K562 (cell line): Measurements from ENCODE around the gene ZNF467. TPM values are rescaled to one million over a fixed set of nuclear protein-coding genes. Genes with fewer than 3 reads are reported as not detected.

Experiments used
- ARID1B ChIP-seq: fragments of 450-650 bp; IDR thresholded peaks from 2 replicates; pipeline ENCODE4 v1.6.1; 2016; ENCODE audit warnings: antibody characterized with exemption, mild to moderate bottlenecking, inconsistent platforms
- ATF1 ChIP-seq, 2 experiments: fragments of 450-650 bp in 1 of 2; IDR thresholded peaks; 2 replicates each; pipeline ENCODE4 v1.6.1; 2016; ENCODE audit warnings: missing compliant biosample characterization in 1 of 2, missing genetic modification characterization in 1 of 2
- MYNN ChIP-seq, 2 experiments: sonication (generic); formaldehyde crosslinking in 1 of 2; IDR thresholded peaks; 2 replicates each; pipeline versions ENCODE4 v1.5.0 to v1.6.1; 2016 to 2020; ENCODE audit warnings: antibody characterized with exemption in 1 of 2, missing genetic modification reagents in 1 of 2
- NR2C1 ChIP-seq, 2 experiments: fragments of 450-650 bp; IDR thresholded peaks; 2 replicates each; pipeline ENCODE4 v1.6.1; 2017; ENCODE audit warnings: mild to moderate bottlenecking in 2 of 2, antibody characterized with exemption in 1 of 2, inconsistent platforms in 1 of 2, missing compliant biosample characterization in 1 of 2, missing genetic modification characterization in 1 of 2
- ZNF384 ChIP-seq: IDR thresholded peaks from 2 replicates; pipeline ENCODE4 v1.6.1; 2012; ENCODE audit warnings: low read depth, low read length, improper control_type of control experiment
- polyA plus RNA-seq, 8 experiments: library from polyadenylated mRNA; depleted of rRNA in 4 of 8; stranded (reverse) in 5 of 8; unstranded in 3 of 8; fragments of >200 nt; fragmentation: Nextera tagmentation in 2 of 8; fragmentation: Illumina TruSeq in 1 of 8; extraction: Ambion mirVana in 2 of 8; extraction: Trizol in 1 of 8; gene quantifications; 2 replicates each; pipeline versions ENCODE4 v1.2.1 to v1.2.3, GENCODE V29; 2011 to 2014; ENCODE audit warnings: inconsistent platforms in 1 of 8, missing spikeins in 1 of 8
- total RNA-seq, 7 experiments: library from RNA; depleted of rRNA in 6 of 7; stranded (reverse); fragments of >200 nt in 6 of 7; fragmentation: Illumina TruSeq in 2 of 7; extraction: Trizol in 2 of 7; gene quantifications; 2 replicates each; pipeline versions ENCODE4 v1.2.1 to v1.2.3, GENCODE V29; 2011 to 2021; ENCODE audit warnings: low replicate concordance in 1 of 7
- TF ChIP-seq, protein P1 (sequence below): fragments of 450-650 bp; IDR thresholded peaks from 2 replicates; pipeline ENCODE4 v1.6.1; 2016; ENCODE audit warnings: borderline replicate concordance

ZNF467 gene
- total and polyA plus RNA-seq, 9 of the 15 experiments (the other 6 are each of a cell fraction or from before 2014, with no cell fraction given), result 0.32 to 14.2 (median 1.7) TPM

DNA sequence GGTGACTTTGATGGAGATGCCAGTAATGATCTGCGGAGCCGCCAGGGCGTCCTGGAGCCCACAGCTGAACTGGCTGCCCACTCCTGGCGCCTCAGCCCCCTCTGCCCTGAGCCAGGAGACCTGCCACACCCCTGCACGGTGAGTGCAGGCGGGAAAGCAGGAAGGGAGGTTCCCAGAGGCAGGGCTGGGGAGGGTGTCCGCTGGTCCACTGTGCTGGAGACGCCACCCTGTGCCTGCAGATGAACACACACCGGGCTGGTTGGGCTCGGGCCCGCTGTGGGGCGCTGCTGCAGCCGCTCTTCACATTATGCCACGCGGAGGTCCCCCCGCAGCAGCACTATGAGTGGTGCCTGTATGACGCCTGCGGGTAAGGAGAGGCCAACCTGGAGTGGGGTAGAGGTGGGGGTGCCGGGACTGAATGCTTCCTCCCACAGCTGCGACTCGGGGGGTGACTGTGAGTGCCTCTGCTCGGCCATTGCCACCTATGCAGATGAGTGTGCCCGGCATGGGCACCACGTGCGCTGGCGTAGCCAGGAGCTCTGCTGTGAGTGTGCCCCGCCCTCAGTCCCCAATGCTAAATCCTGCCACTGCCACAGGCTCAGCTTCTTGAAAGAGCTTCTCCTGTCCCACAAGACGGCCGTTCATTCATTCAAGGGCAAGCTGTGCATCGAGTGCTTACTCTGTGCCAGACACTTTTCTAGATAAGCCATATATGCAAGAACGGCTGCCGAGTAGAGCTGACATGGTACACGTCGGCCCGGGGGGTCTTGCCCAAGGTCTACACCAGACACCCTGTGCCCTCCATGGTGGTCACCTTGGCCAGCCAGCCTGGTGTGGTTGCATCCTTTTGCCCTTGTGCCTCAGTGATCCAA is 14.3 kb upstream of the ZNF467 start (continued):
- TF ChIP-seq, protein P1, sequence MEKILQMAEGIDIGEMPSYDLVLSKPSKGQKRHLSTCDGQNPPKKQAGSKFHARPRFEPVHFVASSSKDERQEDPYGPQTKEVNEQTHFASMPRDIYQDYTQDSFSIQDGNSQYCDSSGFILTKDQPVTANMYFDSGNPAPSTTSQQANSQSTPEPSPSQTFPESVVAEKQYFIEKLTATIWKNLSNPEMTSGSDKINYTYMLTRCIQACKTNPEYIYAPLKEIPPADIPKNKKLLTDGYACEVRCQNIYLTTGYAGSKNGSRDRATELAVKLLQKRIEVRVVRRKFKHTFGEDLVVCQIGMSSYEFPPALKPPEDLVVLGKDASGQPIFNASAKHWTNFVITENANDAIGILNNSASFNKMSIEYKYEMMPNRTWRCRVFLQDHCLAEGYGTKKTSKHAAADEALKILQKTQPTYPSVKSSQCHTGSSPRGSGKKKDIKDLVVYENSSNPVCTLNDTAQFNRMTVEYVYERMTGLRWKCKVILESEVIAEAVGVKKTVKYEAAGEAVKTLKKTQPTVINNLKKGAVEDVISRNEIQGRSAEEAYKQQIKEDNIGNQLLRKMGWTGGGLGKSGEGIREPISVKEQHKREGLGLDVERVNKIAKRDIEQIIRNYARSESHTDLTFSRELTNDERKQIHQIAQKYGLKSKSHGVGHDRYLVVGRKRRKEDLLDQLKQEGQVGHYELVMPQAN, result no peak
- TF ChIP-seq ARID1B (peak; percentile 26; the same call in 1 of the 2 replicates), MYNN (IDR thresholded peaks at IDR 0.05) (peak; percentile 55; the same call in 1 of the 2 replicates), MYNN (CRISPR knock-in tag; IDR thresholded peaks at IDR 0.05) (no peak), ATF1 (CRISPR knock-in tag; IDR thresholded peaks at IDR 0.05) (no peak), ATF1 (tag; IDR thresholded peaks at IDR 0.05) (peak; percentile 46; the same call in 1 of the 2 replicates), ZNF384 (0 out of 2 replicates have a peak, but pooled peaks have one; percentile 16), NR2C1 (IDR thresholded peaks at IDR 0.05) (no peak), NR2C1 (tag; IDR thresholded peaks at IDR 0.05) (no peak)
